ENCODE data around the gene TRMT11.
"Not testable (repeated sequence)": the region's sequence is repeated elsewhere in the genome, so short reads cannot be mapped to it uniquely, and the experiment has no call there.

TRMT11 gene

DNA sequence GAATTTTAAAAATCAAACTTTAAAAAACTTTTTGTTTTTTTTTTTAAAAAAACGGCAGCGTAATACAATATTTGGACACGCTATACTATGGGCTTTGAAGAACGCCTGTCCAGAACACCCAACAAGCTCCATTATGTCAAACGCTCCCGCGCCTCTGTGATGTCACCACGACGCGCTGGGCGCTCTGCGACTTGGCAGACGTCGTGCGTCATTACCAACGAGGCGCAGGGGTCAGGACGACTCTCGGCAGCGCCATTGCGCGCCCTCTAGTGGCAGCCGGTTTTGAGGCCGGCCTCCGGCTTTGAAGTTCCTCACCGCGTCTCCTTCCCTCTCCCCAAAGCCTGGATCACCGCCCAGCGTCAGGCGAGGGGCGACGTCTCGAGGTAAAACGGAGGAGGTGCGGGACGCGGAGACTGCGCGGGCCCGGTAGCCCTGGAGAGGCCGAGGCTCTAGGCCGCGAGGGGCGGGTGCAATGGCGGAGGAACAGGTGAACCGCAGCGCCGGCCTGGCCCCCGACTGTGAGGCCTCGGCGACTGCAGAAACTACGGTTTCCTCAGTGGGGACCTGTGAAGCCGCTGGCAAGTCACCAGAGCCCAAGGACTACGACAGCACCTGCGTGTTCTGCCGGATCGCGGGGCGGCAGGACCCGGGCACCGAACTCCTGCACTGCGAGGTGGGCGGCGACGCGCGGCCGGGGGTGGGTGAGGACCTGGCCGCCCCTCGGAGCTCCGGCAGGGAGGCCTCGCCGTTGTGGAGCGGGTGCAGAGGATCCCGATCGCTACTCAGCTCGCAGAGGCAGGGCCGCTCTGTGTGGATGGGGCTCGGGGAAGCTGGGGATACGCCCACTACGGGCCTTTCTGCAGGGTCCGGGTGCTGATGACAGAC lies 29.6 kb upstream of the TRMT11 start, which contains the start of gene HINT3:
Gene HINT3, plus strand, starts transcription at position 265 of the 885 bp plus-strand sequence. Its CDS starts 208 bp downstream, at position 473.
- peak; percentile 99 for DNase-seq

DNA sequence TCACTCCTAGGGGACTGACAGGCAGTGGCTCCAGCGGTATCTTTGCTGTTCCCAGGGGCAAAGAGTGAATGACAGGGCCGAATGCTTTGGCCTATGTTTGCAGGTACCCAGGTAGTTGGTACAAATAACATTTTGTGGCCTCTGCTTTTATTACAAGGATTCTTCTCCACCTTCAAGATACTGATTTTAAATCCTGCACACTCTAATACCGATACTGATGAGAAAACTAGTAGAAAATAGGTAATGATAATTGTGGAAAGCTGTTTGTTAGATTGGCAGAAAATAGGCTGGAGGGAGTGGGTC lies 29.0 kb upstream of the TRMT11 start:
- no peak for DNase-seq

DNA sequence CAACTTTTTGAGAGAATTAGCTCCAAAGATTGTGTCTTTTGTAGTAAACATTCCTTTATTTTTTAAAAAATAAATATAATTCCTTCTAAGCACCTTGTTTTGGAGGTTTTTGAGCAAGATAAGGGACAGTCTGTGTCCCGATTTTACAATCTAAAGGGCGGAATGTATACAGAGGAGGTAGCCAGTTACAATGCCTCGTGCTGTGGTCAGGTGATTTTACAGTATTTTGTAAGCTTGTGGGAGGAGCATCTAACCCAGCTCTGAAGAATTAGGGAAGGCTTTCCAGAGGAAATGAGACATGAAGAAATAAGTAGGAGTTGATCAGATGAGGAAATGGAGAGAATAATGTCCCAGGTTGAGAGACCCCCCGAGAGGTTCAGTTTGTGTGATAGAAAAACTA lies 28.5 kb upstream of the TRMT11 start:
- no peak for DNase-seq

DNA sequence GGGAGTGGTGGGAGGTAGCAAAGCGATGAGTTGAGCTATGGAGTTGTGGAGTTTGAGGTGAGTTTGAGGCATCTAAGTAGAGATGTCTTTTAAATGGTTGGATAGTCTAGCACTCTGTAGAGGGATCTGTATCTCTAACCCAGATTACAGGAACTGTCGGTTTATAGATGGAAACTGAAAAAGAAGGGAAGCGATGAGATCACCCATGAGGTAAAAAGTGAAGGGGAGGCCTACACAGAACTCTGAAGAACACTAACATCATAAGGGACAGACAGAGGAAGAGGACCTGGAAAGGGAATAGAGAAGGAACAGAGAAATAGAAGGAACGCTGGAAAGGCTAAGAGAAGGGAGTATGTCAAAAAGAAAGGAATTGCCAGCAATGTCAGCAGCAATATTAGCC lies 27.3 kb upstream of the TRMT11 start:
- no peak for DNase-seq

DNA sequence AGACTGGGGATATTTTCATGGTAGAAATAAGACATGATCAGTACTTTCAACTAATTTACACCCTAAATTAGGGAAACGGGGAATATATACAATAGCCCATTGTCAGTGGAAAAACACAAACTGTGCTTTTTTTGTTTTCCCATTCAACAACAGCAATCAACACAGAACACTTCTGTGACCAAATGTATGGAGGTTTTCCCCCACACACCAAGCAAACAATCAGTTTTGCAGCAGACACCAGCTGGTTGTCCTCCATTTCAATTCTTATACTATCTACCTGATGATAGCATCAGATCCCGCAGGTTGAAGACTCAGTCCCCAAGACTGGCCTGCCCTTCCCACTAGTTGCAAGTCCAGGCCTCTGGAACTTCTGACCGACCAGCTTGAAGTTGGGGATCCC lies 25.2 kb upstream of the TRMT11 start:
- no peak for DNase-seq

DNA sequence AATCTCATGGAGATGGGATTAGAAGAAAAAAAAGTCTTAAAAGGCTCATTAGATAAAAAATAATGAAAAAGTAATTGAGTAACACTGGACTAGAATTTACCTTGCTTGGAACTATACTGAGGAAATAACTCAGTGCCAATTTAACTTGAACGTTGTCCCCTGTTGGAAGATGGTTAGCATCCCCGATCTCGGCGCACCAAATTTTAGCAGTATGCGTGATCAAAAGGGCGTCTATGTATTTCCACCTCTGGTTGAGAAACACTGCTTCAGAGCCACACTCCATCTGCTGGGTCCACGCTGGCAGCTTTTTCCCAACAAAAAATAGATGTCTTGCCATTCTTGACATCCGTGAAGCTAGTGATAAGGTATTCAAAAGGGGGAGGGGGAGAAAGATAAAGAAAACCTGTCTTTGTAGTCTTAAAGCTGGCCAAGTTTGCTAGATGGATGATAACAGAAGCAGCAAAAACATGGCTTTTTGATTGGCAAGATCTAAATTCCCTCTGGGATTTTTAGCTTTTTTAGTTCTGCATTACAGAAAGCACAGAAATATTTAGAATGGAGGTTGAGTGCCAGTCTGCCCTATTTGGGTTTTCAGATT lies 23.3 kb upstream of the TRMT11 start:
- DNase-seq, result no peak

DNA sequence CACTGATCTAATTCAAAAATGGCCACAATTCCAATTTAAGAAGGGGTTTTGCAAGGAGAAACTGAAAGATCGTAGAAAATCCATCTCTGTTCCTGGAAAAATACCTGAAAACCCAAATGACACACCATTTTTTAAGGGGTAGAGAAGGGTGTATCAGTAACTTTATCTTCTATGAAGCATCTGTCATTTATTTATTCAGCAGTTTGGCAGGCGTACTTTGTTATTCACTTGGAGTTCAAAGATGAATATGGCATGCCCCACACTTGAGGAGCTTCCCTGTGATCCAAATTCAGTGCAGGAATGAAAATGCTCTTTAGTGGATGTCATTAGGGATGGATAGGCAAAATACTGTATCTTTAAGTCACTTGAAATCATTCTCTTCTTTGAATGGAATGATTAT lies 22.5 kb upstream of the TRMT11 start:
- DNase-seq, result no peak

DNA sequence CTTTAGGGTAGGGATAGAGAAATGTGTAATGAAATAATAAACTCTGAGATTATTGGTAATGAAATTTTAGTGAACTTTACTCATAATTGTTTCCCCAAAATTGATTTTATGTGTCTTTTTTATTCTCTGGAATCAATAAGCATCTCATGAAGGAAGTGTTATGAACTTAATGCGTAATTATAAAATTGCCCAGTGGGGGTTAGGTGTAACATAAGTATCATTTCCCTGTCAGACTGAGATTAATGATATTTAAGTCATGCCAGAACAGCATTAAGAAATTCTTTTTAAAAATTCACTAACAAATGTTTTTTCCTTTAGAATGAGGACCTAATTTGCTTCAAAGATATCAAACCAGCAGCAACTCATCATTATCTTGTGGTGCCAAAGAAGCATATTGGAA lies 19.8 kb upstream of the TRMT11 start:
- no peak for DNase-seq

DNA sequence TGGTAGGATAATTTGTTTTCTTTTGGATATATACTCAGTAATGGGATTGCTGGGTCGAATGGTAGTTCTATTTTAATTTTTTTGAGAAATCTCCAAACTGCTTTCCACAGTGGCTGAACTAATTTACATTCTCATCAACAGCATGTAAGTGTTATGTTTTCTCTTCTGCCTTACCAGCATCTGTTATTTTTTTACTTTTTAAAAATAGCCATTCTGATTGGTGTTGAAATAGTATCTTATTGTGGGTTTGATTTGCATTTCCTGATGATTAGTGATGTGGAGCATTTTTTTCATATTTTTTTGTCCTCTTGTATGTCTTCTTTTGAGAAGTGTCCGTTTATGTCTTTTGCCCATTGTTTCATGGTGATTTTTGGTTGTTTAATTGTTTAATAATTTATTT lies 17.8 kb upstream of the TRMT11 start:
- DNase-seq, result no peak

DNA sequence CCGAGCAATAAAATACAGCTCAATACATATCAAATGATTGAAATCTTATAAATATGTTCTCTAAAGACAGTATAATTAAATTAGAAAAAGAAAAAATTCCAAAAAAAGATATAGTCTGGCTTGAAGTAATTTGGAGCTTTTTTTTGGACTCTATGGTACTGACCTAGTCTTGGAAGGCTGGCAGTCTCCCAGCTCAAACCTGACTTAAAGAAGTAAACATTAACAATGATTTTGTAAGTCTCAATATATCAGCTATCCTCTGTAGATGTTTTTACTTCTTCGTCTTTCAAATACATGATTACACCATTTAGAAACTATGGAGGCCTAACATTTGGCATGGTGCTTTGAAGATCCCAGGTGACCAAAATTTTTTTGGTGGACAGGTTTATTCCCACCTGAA lies 15.6 kb upstream of the TRMT11 start:
- DNase-seq, result no peak

DNA sequence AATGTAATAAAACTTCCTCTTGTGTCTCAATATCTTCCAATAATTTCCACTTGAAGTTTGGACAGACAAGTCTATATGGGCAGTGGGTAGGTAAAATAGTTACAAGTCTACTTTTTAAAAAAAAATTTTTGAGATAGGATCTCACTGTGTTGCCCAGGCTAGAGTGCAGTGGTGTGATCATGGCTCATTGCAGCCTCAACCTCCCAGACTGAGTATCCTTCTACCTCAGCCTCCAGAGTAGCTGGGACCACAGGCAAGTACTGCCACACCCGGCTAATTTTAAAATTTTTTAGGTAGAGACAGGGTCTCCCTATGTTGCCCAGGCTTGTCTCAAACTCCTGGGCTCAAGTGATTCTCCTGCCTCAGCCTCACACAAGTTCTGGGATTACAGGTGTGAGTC lies 13.9 kb upstream of the TRMT11 start:
- DNase-seq, result not testable (repeated sequence)

DNA sequence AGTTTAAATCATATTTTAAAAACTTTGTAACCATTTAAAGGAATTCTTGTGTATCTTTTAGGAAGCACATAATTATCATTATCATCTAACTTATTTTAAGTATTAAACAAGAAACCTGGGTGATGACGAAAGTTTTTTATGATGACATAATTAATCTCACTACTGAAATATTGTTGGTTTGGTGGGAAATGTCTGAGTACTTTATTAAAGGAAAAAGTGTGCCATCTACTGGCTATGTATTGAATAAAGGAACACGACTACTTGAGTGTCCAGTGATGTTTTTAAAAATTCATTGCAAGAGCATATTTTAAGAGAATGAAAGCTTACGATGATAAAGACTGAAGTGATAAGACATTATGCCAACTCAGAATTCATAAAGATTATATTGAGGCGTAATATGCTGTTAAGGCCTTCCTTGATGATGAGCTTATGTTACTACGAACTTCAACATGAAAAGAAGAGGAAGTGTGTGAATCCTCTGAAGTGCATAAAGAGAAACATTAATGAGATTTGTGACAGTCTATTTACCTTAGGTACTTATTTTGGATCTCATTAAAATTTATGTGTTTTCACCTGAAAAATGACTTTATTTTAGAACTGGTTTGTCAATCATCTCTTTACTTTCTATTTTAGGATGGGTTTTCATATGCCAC lies 12.0 kb upstream of the TRMT11 start:
- no peak for DNase-seq

DNA sequence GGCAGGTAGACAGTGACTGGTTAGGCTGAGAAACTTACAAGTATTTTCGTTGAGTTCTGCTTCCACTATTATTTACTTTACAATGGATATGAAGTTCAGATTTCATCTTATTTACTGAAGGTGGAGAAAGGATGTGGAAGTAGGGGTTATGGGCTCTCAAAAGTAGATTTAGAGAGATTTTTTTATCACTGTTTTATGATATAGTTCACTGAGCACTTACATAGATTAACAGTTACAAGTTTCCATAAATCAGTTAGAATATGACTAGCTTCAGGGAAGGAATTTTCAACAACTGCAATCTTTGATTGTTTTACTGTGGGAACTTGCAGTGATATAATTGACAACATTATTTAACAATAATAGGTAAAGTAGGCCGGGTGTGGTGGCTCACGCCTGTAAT lies 7.2 kb upstream of the TRMT11 start:
- DNase-seq, result no peak

DNA sequence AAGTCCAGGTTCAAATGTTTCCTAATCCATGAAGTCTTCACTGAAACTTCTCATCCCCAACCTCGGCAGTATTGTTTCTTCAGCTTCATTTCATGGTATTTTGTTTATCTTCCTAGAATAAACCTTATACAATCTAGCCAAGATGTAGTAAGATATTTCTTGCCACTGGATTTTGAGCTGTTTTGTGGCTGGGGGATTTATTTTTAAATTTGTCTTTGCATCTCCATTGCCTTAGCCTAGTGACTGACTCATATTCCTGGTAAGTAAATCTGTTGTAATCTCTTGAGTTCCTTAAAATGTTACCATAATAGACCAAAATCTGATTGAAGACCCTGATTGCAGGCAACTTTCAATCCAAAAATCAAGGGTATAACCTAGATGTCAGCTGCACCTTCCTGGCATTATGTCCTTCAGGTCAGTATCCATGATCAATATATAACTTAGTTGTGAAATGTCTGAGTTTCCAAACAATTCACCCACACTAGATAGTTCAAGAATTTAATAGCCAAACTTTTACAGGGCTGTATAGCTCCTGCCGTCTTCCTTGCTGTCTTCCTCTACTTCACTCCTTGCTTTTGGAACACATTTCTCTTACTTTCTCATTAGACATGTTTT lies 4.7 kb upstream of the TRMT11 start:
- DNase-seq, result no peak

DNA sequence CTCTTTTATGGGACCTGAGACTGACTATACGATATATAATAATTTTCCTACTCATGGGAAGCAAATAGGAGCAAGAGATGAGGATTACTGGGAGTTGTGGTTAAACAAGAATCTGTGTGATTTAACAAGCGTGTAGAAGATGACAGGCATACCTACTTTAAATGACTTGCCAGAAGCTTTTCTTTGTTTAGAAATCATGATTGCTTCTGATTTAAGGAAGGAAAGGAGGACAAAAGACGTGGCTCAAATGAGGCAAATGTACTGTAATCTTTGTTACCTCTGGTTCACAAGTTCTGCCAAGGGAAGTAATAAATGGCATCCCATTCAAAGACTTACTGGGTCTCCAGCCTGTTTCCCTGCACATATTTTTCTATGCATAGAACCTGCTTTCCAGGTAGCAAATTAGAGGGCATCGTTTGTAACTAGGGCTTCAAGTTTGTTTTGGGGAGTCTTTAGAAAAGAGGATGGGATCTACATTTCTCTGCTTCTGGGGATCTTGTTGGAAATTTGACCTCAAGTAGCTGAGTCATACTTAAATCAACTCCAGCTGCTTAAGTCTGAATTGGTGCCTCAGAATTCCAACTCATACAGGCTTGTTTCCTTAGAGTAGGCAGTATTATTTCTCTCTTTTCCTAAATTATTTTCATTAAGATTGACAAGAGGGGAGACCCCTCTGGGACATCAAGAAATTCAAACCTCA lies 2.9 kb upstream of the TRMT11 start:
- no peak for DNase-seq

DNA sequence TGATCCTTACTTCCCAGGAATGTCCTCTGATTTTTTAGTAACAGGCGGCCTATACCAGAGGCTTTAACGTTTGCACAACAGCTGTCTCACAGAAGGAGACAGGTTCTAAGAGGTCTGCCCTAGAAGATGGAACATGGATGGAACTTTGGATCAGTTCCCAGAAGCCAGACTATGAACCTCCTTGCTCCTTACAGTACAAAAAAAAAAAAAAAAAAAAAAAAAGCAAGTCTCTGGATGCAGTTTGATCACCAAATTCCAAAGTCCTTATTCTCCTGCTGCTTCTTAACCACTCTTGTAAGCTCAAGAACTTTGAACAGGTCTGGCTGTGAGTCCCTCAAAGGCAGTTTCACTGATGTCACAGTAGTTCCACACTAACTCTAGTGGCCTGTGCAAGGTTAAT lies 2.0 kb upstream of the TRMT11 start:
- DNase-seq, result no peak

DNA sequence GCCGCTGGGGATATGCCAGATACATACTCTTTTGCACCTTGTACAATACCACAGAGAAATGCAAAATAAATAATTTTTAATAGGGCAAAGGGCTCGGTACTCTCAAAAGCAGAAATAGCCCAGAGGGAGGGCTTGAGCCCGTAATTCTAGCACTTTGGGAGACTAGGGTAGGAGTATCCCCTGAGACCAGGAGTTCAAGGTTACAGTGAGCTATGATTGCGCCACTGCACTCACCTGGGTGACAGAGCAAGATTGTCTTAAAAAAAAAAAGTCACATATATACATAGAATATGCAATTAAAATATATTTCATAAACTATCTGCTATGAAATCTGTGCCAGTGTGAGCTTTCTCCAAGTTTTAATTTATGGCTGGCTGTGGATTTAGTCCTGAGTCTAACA lies 818 bp upstream of the TRMT11 start:
- no peak for DNase-seq

DNA sequence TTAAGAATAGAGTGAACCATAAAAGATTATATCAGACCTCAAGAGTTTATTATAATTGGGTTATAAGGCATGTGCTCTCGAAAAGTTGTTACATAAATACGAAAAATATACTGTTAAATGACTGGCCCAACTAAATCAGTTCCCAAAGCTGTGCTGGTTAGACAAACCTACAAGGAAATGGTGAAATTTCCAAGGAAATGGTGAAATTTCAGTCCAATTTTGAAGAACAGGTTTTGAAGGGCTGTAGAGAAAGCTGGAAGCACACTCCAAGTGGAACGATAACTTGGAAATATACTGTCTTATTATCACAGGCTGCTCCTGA lies 400 bp upstream of the TRMT11 start:
- DNase-seq, result no peak

DNA sequence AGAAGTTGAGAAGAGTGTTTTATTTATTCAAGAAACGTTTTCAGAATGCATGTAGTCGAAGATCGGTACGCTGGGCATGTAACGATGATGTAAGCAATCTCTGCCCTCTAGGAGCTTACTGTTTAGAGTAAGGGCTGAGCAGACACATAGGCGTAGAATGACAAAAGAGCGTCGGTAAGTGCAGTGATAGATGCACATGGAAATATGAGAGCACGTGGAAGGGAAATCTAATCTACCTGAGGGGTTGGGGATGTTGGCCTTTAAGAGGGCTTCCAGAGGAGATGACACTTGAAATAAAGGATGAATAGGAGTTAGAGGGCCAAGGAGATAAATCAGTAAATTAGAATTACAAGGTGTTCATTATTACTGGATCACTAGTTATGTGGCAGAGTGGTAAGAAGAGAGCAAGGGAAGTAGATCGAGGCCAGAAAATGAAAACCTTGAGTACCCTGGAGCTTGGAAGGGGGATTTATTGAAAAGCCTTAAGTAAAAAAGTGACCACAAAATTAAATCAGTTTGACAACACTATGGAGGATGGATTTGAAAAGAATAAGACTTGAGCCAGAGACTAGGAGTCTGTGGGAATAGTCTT lies 782 bp downstream of the TRMT11 start:
- no peak for DNase-seq

DNA sequence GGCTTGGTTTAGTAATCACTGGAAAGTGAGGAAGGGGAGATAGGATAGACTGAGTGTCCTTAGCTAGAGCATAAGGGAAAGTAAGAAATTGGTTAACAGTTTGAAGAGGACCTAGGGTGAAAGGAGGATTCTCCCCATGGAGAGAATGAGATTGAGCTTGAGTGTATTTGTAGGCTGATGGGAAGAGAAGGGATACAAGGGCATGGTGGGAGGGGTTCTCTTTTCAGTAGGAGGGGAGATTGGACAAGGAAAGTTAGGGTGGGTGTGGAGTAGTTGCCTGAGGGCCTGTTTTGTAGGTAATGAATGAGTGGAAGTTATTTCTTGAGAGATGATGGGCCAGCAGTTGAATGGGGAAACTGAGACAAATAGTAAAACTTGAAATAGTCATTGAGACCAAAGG lies 1.9 kb downstream of the TRMT11 start:
- DNase-seq, result no peak

DNA sequence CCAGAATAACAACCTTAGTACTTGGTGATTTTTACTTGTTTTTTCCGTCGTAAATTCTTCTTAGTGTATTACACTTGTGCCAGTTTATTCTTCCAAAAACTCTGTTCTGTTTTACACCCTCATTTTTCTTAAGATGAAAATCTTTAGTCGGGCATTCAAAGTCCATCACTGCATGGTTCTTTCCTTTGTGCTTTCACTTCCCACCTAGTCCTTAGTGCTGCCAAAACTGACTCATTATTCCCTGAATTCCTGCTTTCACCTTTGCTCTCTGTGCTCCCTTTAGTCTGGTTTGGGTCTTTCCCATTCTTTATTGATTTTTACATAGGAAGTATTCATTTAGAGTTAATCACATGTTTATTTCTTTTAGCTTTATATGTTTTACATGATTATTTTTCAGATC lies 3.3 kb downstream of the TRMT11 start:
- no peak for DNase-seq

DNA sequence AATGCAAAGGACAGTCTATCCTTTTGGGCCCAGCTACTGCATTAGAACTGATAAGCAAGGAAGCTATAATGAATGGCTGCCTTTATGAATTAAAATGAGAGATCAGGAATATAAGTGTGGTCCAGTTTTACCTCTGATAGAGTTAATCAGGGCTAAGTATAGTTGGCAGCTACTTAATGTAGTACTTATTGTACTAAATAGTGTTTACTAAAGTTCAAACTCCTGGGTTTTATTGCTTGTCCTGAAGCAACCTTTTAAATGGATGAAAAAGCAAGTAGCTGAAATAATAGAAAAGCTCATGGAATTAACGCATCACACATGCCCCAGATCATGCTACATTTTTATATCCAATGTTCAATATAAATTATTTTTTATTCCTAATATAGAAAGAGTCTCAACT lies 5.3 kb downstream of the TRMT11 start:
- DNase-seq, result no peak

All from stimulated activated CD4-positive, alpha-beta T cell treated with anti-CD3 and anti-CD28 coated beads, Interleukin-12 subunit alpha, Interleukin-12 subunit beta, amount 100 ng/mL, for 4 hours (primary cell).